Measurements from ENCODE around the gene FAM174B. TPM values are rescaled to one million over a fixed set of nuclear protein-coding genes. Genes with fewer than 3 reads are reported as not detected.
A peak's percentile ranks its signal among the peaks of the same experiment; 100 is the strongest.

The FAM174B gene
- total RNA-seq, 6 donors from 2014 or later, result 54.5 to 109 (median 67.5) TPM

DNA sequence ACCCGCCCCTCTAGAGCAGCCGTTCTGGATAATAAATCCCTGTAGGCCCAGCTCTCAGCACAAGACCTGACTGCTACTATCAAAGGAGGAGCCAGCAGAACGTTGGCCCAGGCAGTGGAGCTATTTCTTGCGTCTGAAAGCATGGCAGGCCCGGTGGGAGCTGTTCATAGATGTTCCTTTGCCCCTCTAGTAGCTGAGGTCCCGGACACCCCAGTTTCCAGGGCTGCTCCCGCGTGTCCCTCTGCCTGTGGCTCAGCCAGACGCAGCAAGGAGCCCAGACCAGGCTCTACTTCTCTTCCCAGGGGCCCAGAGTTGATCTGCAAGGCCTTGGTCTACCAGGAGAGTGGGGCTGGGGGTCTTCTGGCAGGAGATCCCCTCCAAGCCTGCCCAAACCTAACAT lies 76.1 kb downstream of the FAM174B start:
- H3K36me3 ChIP-seq, result no peaks in the 10 kb centered on the region
- H3K27ac ChIP-seq, result no peak overlapping the region
- no peak overlapping the region for H3K4me3 ChIP-seq
- no peaks in the 10 kb centered on the region for H3K4me1 ChIP-seq
- DNase-seq (peak in 1 of 2 donors; percentile 13), ATAC-seq (ENCODE audit: low FRiP score in 2 of 2) (no peak)
- 86 to 98% methylated on average over 9 of the region's 9 CpGs for WGBS, 2 donors
- H3K9me3 ChIP-seq, result no peaks in the 10 kb centered on the region
- TF ChIP-seq, protein P1, sequence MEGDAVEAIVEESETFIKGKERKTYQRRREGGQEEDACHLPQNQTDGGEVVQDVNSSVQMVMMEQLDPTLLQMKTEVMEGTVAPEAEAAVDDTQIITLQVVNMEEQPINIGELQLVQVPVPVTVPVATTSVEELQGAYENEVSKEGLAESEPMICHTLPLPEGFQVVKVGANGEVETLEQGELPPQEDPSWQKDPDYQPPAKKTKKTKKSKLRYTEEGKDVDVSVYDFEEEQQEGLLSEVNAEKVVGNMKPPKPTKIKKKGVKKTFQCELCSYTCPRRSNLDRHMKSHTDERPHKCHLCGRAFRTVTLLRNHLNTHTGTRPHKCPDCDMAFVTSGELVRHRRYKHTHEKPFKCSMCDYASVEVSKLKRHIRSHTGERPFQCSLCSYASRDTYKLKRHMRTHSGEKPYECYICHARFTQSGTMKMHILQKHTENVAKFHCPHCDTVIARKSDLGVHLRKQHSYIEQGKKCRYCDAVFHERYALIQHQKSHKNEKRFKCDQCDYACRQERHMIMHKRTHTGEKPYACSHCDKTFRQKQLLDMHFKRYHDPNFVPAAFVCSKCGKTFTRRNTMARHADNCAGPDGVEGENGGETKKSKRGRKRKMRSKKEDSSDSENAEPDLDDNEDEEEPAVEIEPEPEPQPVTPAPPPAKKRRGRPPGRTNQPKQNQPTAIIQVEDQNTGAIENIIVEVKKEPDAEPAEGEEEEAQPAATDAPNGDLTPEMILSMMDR (IDR thresholded peaks at IDR 0.05), result no peak
- TF ChIP-seq POLR2AphosphoS5 (IDR thresholded peaks at IDR 0.05) (no peak), EP300 (IDR thresholded peaks at IDR 0.05) (no peak), POLR2A (IDR thresholded peaks at IDR 0.05) (no peak)
- H3K27me3 ChIP-seq, result no peaks in the 10 kb centered on the region

DNA sequence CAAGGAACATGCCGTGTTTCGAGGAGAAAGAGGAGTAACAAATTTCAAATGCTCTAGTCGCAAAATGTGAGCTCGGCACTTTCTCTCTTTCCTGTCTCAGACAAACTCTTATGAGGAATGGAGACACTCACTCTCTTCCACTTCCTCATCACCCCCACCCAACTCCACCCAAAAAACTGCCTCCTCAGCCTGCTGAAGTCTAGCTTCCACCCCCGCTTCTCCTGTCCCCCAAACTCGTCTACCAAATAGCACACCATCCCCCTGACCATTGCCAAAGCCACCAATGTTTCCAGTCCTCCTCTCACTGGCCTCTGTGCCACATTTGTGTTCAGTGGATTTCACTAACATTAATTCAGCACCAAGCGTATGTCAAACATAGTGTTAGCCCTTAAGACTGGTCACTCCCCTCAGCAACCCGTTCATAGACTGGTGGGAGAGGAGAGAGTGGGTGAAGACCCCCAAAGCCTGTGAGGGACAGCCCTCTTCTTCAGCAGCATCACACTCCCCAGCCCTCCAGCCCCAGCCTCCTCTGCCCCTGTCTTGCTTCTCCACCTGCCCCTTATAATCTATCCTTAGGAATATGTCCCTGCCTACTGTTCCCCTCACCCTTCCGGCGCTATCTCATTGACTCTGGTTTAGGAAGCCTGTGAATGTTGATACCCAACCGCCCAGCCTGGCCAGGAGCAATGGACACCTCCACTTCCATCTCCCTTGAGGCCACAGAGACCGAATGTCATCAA lies 77.3 kb downstream of the FAM174B start:
- Histone ChIP-seq H3K4me1 (no peaks in the 10 kb centered on the region), H3K9me3 (no peaks in the 10 kb centered on the region), H3K27me3 (no peaks in the 10 kb centered on the region), H3K4me3 (no peak overlapping the region), H3K36me3 (no peaks in the 10 kb centered on the region), H3K27ac (no peak overlapping the region)
- no peak for ATAC-seq (ENCODE audit: low FRiP score in 2 of 2)
- 85 to 89% methylated on average over 12 of the region's 12 CpGs for WGBS, 2 donors
- DNase-seq, result no peak
- TF ChIP-seq POLR2AphosphoS5 (IDR thresholded peaks at IDR 0.05) (no peak), POLR2A (IDR thresholded peaks at IDR 0.05) (no peak), EP300 (IDR thresholded peaks at IDR 0.05) (no peak)
- TF ChIP-seq, protein P1 (IDR thresholded peaks at IDR 0.05), result no peak

DNA sequence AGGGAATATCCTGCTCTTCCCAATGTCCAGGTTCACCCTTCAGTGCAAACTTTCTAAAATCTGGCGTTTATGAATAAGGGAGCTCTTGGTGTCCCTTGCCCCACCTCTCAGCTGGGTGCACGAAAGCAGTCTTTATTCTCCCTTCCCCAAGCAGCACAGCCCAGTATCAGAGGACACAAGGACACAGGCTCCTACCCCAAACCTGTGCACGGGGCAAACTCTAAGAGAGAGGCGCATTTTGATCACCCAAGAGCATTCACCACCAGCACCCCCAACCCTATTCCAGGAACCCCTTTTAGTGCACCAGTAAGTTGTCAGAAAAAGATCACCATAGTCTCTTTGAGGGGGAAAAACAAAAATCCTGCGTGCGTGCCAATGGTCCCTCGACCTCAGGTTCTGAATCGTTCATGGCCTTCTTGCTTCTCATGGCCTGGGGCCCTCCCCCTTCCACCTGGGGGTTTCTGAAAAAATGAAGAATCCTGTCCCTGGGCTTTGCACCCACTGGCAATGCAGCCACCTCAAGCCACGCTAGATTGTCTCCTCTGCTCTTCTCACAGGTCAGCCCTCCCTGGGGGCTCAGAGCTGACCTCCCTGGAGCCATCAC lies 78.9 kb downstream of the FAM174B start:
- no peak for TF ChIP-seq EP300 (IDR thresholded peaks at IDR 0.05)
- TF ChIP-seq, protein P1 (IDR thresholded peaks at IDR 0.05), result no peak
- TF ChIP-seq POLR2AphosphoS5 (IDR thresholded peaks at IDR 0.05), result no peak
- TF ChIP-seq POLR2A (IDR thresholded peaks at IDR 0.05), result no peak
- Histone ChIP-seq H3K9me3 (no peaks in the 10 kb centered on the region), H3K27ac (no peak overlapping the region), H3K4me3 (no peak overlapping the region), H3K4me1 (no peaks in the 10 kb centered on the region), H3K36me3 (no peaks in the 10 kb centered on the region), H3K27me3 (no peaks in the 10 kb centered on the region)
- WGBS, 2 donors, result 89 to 92% methylated on average over 9 of the region's 9 CpGs
- no peak for DNase-seq
- ATAC-seq (ENCODE audit: low FRiP score in 2 of 2), result no peak

DNA sequence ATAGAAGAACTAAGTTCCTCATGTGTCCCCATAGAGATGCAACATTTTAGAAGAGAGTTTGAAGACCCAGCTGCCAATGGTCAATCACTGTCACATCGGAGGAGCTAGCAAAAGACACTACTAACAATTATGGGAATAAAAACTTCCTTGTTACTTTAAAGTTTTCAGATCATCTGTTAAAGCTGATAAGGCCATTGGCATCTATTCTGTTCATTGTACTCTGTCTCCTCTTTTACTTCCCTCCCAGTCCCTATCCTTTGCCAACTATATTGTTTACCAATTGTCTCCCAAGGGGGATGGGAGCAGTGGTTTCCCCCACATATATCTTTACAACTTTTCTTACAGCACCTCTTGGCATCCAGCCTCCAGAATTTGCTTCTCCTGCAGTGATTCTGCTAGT lies 81.0 kb downstream of the FAM174B start:
- no peaks in the 10 kb centered on the region for H3K4me1 ChIP-seq
- TF ChIP-seq, protein P1 (IDR thresholded peaks at IDR 0.05), result no peak
- TF ChIP-seq POLR2AphosphoS5 (IDR thresholded peaks at IDR 0.05) (no peak), POLR2A (IDR thresholded peaks at IDR 0.05) (no peak), EP300 (IDR thresholded peaks at IDR 0.05) (no peak)
- 63 to 64% methylated on average over 1 of the region's 1 CpG for WGBS, 2 donors
- H3K9me3 ChIP-seq, result no peaks in the 10 kb centered on the region
- H3K4me3 ChIP-seq, result no peak overlapping the region
- H3K27ac ChIP-seq, result no peak overlapping the region
- no peaks in the 10 kb centered on the region for H3K36me3 ChIP-seq
- no peak for DNase-seq
- no peak for ATAC-seq (ENCODE audit: low FRiP score in 2 of 2)
- H3K27me3 ChIP-seq, result no peaks in the 10 kb centered on the region
